Choroid plexus epithelial cell (primary cell): Measurements from ENCODE around the gene NDUFS7.
A peak's percentile ranks its signal among the peaks of the same experiment; 100 is the strongest.

Experiments
- DNase-seq: peaks from one replicate; pipeline ENCODE4 v3.0.0-alpha.2; 2010; ENCODE audit warnings: low read depth
- H3K4me3 ChIP-seq: 2 replicates; pipeline ENCODE4 v1.5.1; 2011; ENCODE audit warnings: low read depth, mild to moderate bottlenecking, control low read depth, low read length, moderate library complexity
- CTCF ChIP-seq: conservative IDR thresholded peaks from 2 replicates; pipeline ENCODE4 v1.5.1; 2011; ENCODE audit warnings: low read depth, mild to moderate bottlenecking, control low read depth, inconsistent platforms, low read length, moderate library complexity

The NDUFS7 gene

GRCh38 chr19:1433119-1434039 lies 49.7 kb downstream of the NDUFS7 start:
- no peak for DNase-seq
- TF ChIP-seq CTCF, result no peak
- H3K4me3 ChIP-seq, result no peak overlapping the region

- TF ChIP-seq CTCF, result no peak
These were observed 50.3 kb downstream of the NDUFS7 start for GRCh38 chr19:1434040-1434366.

GRCh38 chr19:1434577-1435060 lies 50.9 kb downstream of the NDUFS7 start:
- no peak for TF ChIP-seq CTCF
- no peak overlapping the region for H3K4me3 ChIP-seq
- DNase-seq, result no peak

More at GRCh38 chr19:1434040-1434366, 50.3 kb downstream of the NDUFS7 start:
- DNase-seq, result no peak
- no peak overlapping the region for H3K4me3 ChIP-seq

- DNase-seq, result no peak
- no peak for TF ChIP-seq CTCF
- no peak overlapping the region for H3K4me3 ChIP-seq
These were observed 51.8 kb downstream of the NDUFS7 start for GRCh38 chr19:1435378-1435989.

GRCh38 chr19:1437609-1438008 lies 53.9 kb downstream of the NDUFS7 start:
- peak overlapping the region; percentile 94 for H3K4me3 ChIP-seq
- TF ChIP-seq CTCF, result no peak
- DNase-seq, result no peak

GRCh38 chr19:1438035-1438932 lies 54.6 kb downstream of the NDUFS7 start, which contains the start of gene RPS15:
TSS of gene RPS15 (plus strand) at chr19:1438396. CDS start at chr19:1438426, 30 bp downstream.
- H3K4me3 ChIP-seq, result peak within 1 kb of the TSS; percentile 94
- DNase-seq, result peak; percentile 97
- peak; percentile 88 for TF ChIP-seq CTCF
